Right ventricle myocardium inferior (tissue), 1 donor: Measurements from ENCODE around the gene PI16. TPM values are rescaled to one million over a fixed set of nuclear protein-coding genes. Genes with fewer than 3 reads are reported as not detected.
"Not testable (repeated sequence)": the region's sequence is repeated elsewhere in the genome, so short reads cannot be mapped to it uniquely, and the experiment has no call there.

Experiments
- ATAC-seq: fragments of 200-7000 bp; cut with Tn5 transposase; one replicate; pipeline ENCODE4 v1.9.1; 2020; ENCODE audit warnings: mild to moderate bottlenecking, moderate library complexity
- DNase-seq: peaks from one replicate; pipeline ENCODE4 v3.0.0; 2021; ENCODE audit errors: missing footprints
- intact Hi-C: fragments of 100-400 bp; cut with DNase I; formaldehyde crosslinking; loops from one replicate; pipeline ENCODE4 v1.11.0; 2022
- total RNA-seq: library from RNA; stranded (reverse); fragmentation: NEBNext Ultra II Directional; extraction: Animal tissue kit (Norgen Biotek cat#: 25700); gene quantifications from one replicate; pipeline ENCODE4 v1.2.1, GENCODE V29; 2021
- donor health status: DM: no; HTN: yes; CAD: no; lungs with severe emphysema.

The PI16 gene
- total RNA-seq, 1 donor from 2014 or later = 15.1 TPM

DNA sequence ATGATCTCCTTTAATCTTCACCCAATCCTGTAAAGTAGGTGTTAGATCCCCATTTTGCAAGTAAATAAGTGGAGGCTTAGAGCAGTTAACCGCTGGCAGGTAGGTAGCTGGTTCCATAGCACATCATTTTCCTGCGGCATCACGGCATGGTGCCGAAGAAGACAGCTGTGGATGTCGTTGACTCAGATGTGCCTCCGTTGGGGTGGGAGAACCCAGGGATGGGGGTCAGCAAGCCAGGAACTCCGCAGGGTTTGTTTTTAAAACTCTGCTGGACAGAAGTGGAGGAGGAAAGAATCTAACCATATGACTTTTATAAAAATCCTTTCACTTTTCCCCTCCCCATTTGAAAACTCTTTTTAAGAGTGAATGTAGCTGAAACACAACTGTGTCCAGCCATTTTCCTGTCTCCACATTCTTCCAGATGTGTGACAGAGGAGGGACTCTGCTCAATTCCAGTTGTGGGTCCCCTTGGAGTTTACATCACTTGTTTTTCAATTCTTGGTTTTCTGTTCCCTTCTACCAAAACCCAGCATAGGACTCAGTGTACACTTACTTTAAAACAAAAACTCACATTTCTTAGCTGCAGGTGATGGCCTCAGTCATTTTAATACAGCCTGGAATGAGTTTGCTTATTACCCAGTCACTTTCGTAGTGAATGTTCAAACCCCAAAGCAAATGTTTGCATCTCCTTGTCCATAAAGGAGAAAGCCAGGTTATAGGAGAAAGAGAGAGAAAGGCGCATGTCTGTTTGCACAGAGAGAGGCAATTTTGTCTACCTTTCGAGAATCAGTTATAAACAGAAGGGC lies 27.6 kb upstream of the PI16 start:
- intact Hi-C loops = no loop called here
- no peak for DNase-seq
- ATAC-seq = no peak

DNA sequence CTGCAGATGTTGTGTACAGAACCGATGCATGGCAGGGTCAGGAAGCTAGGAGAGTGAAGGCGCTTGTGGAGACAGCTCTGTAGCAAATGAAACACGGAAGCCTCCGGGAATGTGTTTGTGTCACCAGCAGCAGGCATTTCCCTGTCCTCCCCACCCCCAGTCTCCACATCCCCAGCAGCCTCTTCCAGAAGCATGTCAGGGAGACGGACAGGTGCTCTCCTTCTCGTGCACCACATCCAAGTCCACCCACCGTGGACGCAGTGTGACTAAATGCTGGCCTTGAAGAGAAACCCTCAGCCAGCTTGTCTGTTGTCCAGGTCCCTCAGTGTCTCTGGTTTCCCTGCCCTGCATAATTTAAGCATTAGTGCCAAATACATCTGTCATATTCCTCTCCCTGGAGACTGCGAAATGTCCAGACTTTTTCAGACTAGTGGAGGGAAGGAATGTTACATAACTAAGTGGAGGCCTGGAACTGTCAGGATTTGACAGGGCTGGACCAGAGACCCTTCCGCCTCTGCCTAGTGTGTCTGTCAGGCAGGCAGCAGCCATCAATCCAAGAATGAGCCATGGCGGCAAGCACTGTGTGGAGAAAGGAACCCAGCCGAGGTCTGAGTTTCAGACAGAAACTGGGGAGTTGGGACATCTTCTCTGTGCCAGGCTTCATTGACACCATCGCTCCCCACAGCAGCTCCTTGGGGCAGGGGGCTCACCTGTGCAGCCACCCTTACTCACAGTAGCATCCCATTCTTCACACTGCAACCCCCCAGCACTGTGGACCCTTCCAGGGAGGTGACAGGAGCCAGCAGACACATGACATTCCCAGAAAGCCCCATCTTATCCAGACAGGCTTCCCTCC lies 26.6 kb upstream of the PI16 start:
- intact Hi-C loops = no loop called here
- ATAC-seq (peak; percentile 73), DNase-seq (no peak)

DNA sequence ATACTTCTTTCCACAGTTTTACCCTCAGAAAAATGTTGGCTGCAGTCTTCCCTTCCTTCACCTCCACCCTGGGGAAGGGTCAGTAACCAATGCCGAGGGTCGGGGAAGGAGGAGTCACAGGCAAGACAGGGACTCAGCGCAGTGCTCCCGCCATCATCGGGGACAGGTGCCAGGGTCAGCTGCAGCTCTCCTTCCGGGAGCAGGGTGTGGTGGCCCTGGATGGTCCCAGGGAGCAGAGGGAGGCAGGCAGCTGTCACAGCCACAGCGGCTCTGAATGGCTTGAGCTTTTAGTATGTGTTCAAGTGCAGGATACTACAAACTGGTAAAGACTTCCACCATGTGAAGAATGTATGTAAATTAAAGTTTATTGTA lies 26.0 kb upstream of the PI16 start:
- peak; percentile 40 for ATAC-seq
- intact Hi-C loops = no loop called here
- DNase-seq = no peak

DNA sequence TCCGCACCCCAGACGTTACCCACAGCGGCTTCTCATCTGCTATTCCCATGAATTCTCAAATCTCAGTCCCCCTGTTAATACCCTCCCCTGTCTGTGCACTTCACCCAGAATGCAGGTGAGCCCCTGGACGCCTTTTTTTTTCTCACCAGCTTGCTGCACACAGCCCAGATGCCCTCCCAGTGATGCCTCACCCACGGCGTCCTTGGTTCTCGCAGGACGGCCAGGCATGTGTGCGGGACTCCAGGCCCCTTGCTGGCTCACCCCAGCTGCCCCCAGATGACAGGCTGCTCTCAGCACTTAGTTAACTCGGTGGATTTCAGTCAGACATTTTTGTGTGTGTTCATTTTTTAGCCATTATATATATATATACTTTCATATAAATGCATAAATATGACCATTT lies 25.4 kb upstream of the PI16 start:
- DNase-seq (no peak), ATAC-seq (no peak)
- intact Hi-C loops = no loop called here

DNA sequence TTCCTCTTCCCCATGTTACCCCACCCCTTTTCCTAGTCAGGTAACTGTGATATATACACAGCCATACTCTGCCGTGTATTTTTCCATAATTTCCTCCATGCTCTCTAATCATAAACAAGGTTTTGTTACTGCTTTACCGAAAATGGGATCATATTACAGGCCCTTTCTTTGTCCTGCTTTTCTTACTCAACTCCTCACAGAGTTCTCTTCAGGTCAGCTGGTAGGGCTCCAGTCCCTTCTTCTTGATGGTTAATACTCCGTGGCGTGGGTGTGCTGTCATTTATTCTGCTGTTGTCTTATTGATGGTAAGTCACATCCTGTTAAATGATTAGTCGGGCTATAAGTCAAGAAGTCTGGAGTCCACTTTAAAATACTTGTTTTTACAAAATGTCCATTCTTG lies 24.9 kb upstream of the PI16 start:
- DNase-seq (no peak), ATAC-seq (peak; percentile 32)
- intact Hi-C loops = no loop called here

DNA sequence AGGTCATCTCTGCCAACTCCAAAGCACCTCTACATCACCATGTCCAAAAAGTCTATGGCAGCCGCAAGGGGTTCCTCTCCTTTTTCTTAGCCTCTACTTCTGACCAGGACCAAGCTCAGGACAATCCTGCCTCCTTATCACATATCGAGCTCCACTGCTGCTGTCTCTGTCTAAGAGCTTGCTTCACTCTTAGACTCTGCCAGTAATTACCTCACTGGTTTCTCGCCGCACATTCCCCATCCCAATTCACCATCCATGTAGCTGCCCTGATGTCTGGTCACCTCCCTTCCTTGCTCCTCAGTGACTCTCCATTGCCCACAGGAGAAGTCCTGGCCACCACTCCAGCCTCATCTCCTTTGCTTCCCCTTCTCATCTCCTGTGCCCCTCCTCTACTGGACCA lies 24.1 kb upstream of the PI16 start:
- ATAC-seq (peak; percentile 67), DNase-seq (no peak)
- intact Hi-C loops = no loop called here

DNA sequence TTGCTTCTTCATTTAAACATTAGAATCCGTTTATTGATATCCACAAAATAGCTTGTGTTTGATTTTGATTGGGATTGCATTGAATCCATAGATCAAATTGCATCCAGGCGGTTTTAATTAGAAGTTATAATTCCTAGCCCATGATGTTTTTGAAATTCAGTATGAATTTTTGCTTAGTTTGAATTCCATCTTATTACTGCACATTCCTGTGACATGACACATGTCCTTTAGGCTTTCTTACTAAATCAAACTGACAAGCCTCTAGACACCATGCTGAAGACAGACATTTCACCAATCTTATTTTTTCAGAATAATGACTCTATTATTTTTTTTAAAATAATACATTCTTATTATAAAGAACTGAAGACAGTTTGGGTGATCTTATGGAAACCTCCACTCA lies 21.4 kb upstream of the PI16 start:
- ATAC-seq (no peak), DNase-seq (no peak)
- intact Hi-C loops = no loop called here

DNA sequence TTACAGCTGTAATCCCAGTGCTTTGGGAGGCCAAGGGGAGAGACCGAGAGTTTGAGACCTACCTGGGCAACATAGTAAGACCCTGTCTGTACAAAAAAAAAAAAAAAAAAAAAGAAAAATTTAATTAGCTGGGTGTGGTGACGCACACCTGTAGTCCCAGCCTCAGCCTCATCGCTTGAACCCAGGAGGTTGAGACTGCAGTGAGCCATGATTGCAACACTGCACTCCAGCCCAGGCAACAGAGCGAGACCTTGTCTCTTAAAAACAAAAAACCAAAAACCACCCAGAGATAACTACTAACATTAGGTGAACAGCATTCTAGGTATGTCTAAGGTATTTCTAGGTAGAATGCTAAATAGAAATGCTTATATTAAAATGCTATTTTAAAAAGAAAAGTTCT lies 21.0 kb upstream of the PI16 start:
- DNase-seq = no peak
- no peak for ATAC-seq
- intact Hi-C loops = no loop called here

DNA sequence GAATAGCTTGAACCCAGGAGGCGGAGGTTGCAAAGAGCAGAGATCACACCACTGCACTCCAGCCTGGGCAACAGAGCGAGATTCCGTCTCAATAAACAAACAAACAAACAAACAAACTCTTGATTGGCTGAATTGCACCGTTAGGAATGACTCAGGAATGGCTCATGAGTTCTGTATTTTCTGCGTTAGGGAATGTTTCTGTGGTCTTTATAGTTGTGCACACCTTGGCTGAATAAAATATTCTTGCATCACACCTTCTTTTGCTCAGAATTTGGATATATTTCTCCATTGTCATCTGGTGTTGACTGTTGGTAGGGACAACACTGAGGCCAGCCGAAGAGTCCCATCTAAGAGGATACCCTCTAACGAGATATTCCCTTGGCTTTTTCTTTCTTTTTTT lies 19.6 kb upstream of the PI16 start:
- intact Hi-C loops = no loop called here
- no peak for ATAC-seq

DNA sequence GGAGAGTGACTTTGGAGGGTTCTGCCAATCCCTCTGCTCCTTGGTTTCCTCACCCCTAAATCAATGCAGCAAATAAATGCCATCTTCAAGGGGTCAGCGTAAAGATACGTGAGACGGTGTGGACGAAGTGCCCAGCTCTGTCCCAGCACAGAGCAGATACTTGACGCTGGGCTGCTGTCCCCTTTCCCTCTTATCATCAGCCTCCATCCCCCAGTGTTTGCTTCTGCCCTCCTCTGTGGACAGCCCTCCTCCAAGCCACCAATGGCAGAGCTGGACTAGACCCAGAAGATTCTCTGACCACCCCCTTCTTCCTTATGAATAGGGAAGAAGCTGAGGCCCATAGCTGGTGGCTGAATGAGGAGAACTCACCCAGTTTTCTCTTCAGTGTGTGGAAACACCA lies 17.7 kb upstream of the PI16 start:
- ATAC-seq = no peak
- intact Hi-C loops = loop anchor here (1.0 kb wide), 1 partner anchor 8 kb away; no protein-coding TSS in a partner anchor

More for the DNA sequence above, 19.6 kb upstream of the PI16 start:
- no peak for DNase-seq

DNA sequence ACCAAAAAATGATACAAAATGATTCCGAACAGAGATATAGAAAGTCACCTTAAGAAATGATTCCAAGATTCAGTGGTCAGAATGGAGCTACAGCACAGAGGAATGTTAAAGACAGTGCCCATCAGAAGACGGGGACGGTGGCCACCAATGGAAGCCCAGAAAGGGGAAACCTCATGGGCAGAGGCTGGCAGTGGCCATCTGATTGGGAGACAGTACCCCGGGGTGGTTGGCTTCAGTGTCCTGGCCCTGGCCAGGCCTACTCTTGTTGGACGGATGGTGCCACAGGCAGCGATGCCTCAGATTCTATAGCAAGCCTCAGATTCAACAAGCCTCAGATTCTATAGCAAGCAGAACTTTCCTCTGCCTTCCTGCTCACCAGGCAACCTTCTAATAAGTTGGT lies 16.6 kb upstream of the PI16 start:
- DNase-seq (no peak), ATAC-seq (no peak)
- intact Hi-C loops = loop anchor here (1.0 kb wide), 1 partner anchor 7 kb away; no protein-coding TSS in a partner anchor

More for the DNA sequence above, 17.7 kb upstream of the PI16 start:
- no peak for DNase-seq

DNA sequence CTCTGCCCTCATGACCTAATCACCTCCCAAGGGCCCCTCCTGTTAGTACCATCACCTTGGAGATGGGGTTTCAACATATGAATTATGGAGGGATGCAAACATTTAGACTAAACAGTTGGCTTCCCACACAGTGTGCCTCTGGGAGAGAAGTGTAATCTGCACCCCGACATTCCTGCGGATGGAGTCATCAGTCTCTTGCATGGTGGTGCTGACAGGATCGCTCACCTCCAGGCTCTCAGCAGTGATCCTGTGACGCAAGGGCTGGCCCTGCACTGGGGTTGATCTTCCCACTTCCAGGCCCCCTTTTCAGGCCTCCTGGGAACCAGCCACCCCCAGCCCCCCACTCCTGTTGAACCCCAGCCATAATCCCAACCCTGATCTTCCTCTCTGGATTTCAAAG lies 16.0 kb upstream of the PI16 start:
- intact Hi-C loops = no loop called here
- no peak for ATAC-seq
- no peak for DNase-seq

DNA sequence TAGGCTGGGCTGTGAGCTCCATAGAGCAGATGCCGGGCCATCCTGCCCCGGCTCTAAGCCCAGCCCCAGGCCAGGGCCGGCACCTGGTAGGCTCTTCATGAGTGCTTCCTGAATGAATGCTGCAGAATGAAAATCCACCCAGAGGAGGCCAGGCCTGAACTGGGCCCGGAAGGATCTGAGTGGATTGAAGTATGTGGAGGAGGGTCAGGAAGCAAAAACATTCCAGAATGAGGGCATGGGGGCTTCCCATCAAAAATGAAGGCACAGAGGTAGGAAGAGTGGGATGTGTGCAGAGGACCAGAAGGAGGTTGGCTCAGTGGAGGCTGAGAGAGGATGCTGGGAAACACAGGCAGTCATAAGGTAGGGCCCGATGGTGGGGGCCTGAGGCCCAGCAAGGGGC lies 15.5 kb upstream of the PI16 start:
- ATAC-seq, DNase-seq, intact Hi-C loops: not testable (repeated sequence)

DNA sequence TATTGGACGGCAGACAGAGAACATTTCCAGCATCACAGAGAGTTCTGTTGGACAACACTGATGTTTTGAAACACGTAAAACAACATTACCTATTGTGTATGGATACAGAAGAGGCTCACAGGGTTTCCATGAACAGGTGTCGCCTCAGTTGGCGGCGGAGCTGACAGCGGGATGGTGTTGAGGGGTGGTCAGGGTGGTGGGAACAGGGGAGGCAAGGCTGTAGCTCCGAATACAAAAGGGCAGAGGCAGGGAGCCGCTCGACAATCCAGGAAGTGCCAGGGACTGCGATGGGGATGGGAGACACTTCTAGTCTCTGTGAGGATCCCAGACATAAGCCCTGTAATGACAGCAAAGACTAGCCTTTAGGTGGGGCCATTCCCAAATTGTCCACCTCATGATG lies 14.5 kb upstream of the PI16 start:
- intact Hi-C loops = no loop called here
- ATAC-seq = no peak
- no peak for DNase-seq

DNA sequence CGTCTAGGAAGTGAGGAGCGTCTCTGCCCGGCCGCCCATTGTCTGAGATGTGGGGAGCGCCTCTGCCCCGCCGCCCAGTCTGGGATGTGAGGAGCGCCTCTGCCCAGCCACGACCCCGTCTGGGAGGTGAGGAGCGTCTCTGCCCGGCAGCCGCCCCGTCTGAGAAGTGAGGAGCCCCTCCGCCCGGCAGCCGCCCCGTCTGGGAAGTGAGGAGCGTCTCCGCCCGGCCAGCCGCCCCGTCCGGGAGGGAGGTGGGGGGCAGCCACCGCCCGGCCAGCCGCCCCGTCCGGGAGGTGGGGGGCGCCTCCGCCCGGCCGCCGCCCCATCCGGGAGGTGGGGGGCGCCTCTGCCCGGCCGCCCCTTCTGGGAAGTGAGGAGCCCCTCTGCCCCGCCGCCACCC lies 13.0 kb upstream of the PI16 start:
- ATAC-seq, intact Hi-C loops, DNase-seq: not testable (repeated sequence)

DNA sequence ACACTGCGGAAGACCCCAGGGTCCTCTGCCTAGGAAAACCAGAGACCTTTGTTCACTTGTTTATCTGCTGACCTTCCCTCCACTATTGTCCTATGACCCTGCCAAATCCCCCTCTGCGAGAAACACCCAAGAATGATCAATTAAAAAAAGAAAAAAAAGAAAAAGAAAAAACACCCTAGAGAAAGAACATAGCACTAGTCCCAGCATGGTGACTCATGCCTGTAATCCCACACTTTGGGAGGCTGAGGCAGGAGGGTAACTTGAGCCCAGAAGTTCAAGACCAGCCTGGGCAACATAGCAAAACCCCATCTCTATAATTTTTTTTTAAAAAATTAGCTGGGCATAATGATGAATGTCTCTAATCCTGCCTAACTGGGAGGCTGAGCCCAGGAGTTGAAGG lies 12.2 kb upstream of the PI16 start:
- intact Hi-C loops, ATAC-seq, DNase-seq: not testable (repeated sequence)

DNA sequence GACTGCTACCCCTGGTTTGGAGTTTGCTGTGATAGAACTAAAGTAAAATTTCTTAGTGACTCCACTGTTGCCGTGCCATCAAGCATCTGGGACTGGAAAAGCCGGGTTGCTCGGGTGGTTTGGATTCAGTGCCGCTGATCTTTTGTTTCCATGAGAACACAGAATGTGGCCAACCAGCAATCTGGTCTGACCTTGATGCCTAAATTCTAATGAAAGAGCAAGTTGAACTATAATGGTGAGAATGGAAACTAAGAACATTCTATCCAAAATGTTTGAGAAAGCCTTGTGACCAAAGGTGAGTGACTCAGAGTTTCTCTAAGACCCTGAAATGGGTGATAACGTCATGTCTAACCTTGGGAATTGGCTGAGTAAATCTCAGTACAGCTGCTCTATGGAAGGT lies 9.9 kb upstream of the PI16 start:
- DNase-seq (no peak), ATAC-seq (no peak)
- intact Hi-C loops = loop anchor here (1.0 kb wide), 1 partner anchor 7 kb away; no protein-coding TSS in a partner anchor

DNA sequence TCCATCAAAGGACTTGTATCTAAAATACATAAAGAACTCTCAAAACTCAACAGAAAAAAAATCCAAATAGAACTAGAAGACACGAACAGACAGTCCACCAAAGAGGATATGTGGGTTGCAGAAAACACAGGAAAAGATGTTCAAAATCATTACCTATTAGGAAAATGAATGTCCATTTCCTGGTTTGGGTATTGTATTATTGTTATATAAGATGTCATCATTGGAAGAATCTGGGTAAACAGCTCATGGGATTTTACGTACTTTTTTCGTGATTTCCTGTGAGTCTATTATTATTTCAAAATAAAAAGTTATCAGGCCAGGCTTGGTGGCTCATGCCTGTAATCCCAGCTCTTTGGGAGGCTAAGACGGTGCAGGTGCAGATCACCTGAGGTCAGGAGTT lies 9.2 kb upstream of the PI16 start:
- ATAC-seq (no peak), DNase-seq (no peak)
- intact Hi-C loops = loop anchor here (1.0 kb wide), 1 partner anchor 8 kb away; no protein-coding TSS in a partner anchor

DNA sequence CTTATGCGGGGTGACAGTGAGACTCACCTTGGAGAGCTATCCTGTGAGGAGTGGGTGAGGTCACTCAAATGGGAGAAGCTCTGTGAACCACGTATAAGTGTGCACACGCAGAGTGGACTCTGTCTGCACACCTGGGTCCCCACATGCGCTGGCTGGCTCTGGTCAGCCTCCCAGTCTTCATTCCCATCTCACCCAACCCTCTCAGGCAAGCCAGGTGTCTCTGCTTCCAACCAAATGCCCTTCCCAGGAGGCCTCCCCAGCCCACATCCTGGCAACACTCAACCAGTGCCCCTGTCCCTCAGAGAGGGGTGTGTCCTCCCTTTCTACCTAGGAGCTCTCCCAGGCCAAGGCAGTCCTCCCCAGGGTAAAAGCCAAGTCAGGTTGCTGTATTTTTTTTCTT lies 8.0 kb upstream of the PI16 start:
- ATAC-seq = no peak
- no peak for DNase-seq
- intact Hi-C loops = no loop called here
